Spleen (tissue), 7 donors: ENCODE measurements around the gene ZDHHC21.

Source experiments
- POLR2A ChIP-seq, 3 donors: fragments of 450-650 bp; IDR thresholded peaks; one replicate each; pipeline ENCODE4 v1.5.1; 2017; ENCODE audit warnings: antibody characterized with exemption in 3 of 3, mild to moderate bottlenecking in 1 of 3
- POLR2AphosphoS5 ChIP-seq, 3 donors: sonication (generic); formaldehyde crosslinking; IDR thresholded peaks; one replicate each; pipeline ENCODE4 v1.5.1; 2017; ENCODE audit warnings: antibody characterized with exemption in 3 of 3
- TF ChIP-seq, protein P1 (sequence below), 11 experiments: fragments of 200-600 bp in 7 of 11; fragments of 450-650 bp in 4 of 11; sonication (generic) in 4 of 11; IDR thresholded peaks in 8 of 11; conservative IDR thresholded peaks in 3 of 11; 1 replicate in 7 of 11; 2 replicates in 4 of 11; pipeline versions ENCODE4 v1.4.0 to v1.8.0; 2016 to 2021; ENCODE audit warnings: antibody characterized with exemption in 11 of 11, inconsistent platforms in 4 of 11, mild to moderate bottlenecking in 1 of 11
- donor health status: DM: no; HTN: no; CAD: no; lungs with moderate emphysema.
- donor health status: DM: no; HTN: no; CAD: no.
- donor health status: DM: no; HTN: no; CAD: no.

GRCh38 chr9:14585730-14586473, 107.3 kb downstream of the ZDHHC21 start:
- no peak for TF ChIP-seq POLR2AphosphoS5 (IDR thresholded peaks at IDR 0.05)
- TF ChIP-seq, protein P1, sequence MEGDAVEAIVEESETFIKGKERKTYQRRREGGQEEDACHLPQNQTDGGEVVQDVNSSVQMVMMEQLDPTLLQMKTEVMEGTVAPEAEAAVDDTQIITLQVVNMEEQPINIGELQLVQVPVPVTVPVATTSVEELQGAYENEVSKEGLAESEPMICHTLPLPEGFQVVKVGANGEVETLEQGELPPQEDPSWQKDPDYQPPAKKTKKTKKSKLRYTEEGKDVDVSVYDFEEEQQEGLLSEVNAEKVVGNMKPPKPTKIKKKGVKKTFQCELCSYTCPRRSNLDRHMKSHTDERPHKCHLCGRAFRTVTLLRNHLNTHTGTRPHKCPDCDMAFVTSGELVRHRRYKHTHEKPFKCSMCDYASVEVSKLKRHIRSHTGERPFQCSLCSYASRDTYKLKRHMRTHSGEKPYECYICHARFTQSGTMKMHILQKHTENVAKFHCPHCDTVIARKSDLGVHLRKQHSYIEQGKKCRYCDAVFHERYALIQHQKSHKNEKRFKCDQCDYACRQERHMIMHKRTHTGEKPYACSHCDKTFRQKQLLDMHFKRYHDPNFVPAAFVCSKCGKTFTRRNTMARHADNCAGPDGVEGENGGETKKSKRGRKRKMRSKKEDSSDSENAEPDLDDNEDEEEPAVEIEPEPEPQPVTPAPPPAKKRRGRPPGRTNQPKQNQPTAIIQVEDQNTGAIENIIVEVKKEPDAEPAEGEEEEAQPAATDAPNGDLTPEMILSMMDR (IDR thresholded peaks at IDR 0.05 in 8 of 11, conservative IDR thresholded peaks at IDR 0.05 in 3 of 11) = no peak
- TF ChIP-seq POLR2A (IDR thresholded peaks at IDR 0.05) = no peak
